Measurements from ENCODE around the gene WNT3. TPM values are rescaled to one million over a fixed set of nuclear protein-coding genes. Genes with fewer than 3 reads are reported as not detected.

The WNT3 gene
- total and polyA plus RNA-seq, 2 donors (not counting 1 experiment from before 2014, with no cell fraction given) = 0.86 to 1.4 TPM

DNA sequence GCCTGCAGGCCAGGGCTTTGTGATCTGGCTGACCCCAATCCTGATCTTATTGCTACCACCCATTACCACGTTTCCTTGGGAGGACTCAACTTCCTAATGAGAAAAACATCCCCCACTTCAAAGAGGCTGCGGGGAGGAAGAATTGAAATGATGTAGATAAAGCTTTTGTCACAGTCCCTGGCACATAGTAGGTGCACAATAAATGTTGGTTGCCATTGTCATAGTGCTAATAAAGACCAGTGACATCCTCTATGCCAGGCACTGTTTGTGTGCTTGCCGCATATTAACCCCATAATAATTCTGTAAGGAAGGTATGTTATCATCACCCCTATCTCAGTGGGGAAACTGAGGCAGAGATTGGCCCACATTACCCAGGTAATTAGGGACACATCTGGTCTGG lies 22.4 kb downstream of the WNT3 start:
- no peak for TF ChIP-seq EZH2 (IDR thresholded peaks at IDR 0.05; ENCODE audit: borderline replicate concordance, insufficient read depth, low read depth, low read length, poor library complexity, severe bottlenecking)
- TF ChIP-seq, protein P1, sequence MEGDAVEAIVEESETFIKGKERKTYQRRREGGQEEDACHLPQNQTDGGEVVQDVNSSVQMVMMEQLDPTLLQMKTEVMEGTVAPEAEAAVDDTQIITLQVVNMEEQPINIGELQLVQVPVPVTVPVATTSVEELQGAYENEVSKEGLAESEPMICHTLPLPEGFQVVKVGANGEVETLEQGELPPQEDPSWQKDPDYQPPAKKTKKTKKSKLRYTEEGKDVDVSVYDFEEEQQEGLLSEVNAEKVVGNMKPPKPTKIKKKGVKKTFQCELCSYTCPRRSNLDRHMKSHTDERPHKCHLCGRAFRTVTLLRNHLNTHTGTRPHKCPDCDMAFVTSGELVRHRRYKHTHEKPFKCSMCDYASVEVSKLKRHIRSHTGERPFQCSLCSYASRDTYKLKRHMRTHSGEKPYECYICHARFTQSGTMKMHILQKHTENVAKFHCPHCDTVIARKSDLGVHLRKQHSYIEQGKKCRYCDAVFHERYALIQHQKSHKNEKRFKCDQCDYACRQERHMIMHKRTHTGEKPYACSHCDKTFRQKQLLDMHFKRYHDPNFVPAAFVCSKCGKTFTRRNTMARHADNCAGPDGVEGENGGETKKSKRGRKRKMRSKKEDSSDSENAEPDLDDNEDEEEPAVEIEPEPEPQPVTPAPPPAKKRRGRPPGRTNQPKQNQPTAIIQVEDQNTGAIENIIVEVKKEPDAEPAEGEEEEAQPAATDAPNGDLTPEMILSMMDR (IDR thresholded peaks at IDR 0.05) = no peak
- ATAC-seq (ENCODE audit: low read depth) = no peak
- Histone ChIP-seq H3K27ac (ENCODE audit: low read length in 2 of 2) (no peak overlapping the region), H4K20me1 (ENCODE audit: control insufficient read depth, insufficient read depth, low read length, poor library complexity, severe bottlenecking) (no peaks in the 10 kb centered on the region), H3K9me3 (ENCODE audit: control extremely low read depth in 1 of 3, control insufficient read depth in 2 of 3, insufficient read depth in 1 of 3, low read length in 2 of 3) (peaks cover 0 to 5% (median 0%) of the 10 kb centered on the region in 3 donors), H3K36me3 (replicated peaks in 1 of 2; ENCODE audit: control extremely low read depth in 1 of 2, control insufficient read depth in 1 of 2, extremely low read depth in 1 of 2, insufficient read depth in 2 of 2, low read length in 1 of 2) (no peaks in the 10 kb centered on the region), H2AFZ (ENCODE audit: insufficient read depth, low read depth, low read length, poor library complexity, severe bottlenecking) (no peak overlapping the region), H3K4me3 (ENCODE audit: control extremely low read depth in 1 of 5, extremely low read depth in 1 of 5, insufficient read depth in 1 of 5, low read depth in 2 of 5, low read length in 4 of 5) (no peak overlapping the region), H3K4me2 (replicated peaks; ENCODE audit: low read depth, low read length, poor library complexity, severe bottlenecking) (no peak overlapping the region), H3K9ac (ENCODE audit: low read length) (no peak overlapping the region), H3K79me2 (ENCODE audit: control insufficient read depth, insufficient read depth, low read length) (no peaks in the 10 kb centered on the region), H3K4me1 (ENCODE audit: control insufficient read depth in 2 of 2, insufficient read depth in 2 of 2, low read length in 2 of 2) (no peaks in the 10 kb centered on the region), H3K27me3 (replicated peaks in 1 of 4; ENCODE audit: control extremely low read depth in 1 of 4, control insufficient read depth in 3 of 4, insufficient read depth in 4 of 4, low read length in 3 of 4) (peaks cover 0 to 12% (median 2%) of the 10 kb centered on the region in 4 experiments)
- ChIA-PET CTCF (no interaction called here), POLR2A (no interaction called here)
- Mint-ChIP-seq H3K9me3 (ENCODE audit: insufficient read depth) (no peaks in the 10 kb centered on the region), H3K27ac (no peak overlapping the region), H3K4me3 (no peak overlapping the region), H3K4me1 (no peaks in the 10 kb centered on the region), H3K27me3 (peaks cover 49% of the 10 kb centered on the region)
- WGBS (ENCODE audit: insufficient coverage) = no CpG with 5 or more reads among the region's 3 CpGs
- intact Hi-C loops (cut with micrococcal nuclease) = no loop called here
- DNase-seq = no peak

DNA sequence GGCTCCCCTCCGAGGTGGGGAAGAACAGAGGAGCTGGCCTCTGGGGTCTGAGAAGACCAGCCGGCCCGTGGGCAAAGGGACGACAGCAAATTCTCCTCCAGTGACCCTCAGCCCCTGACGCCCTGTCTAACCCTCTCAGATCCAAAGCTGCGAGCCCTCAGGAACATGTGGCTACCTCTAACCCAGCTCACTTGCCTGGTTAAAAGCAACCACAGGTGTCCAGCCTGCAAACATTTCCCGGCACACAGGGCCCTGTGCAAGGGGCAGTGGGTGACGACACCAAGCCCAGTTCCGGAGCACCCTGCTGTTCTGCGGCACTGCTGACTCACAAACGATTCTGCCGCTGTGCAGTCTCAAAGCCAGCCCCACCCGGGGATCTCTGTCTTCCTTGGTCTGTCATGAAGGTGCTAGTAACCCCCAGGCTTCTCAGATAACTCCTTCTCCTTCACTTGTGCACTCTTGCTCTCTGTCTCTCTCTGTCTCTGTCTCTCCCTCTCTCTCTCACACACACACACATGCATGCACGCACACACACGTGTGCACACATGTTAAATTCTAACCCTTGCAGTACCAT lies 23.0 kb downstream of the WNT3 start:
- H2AFZ ChIP-seq (ENCODE audit: insufficient read depth, low read depth, low read length, poor library complexity, severe bottlenecking) = no peak overlapping the region
- H3K9ac ChIP-seq (ENCODE audit: low read length) = no peak overlapping the region
- H4K20me1 ChIP-seq (ENCODE audit: control insufficient read depth, insufficient read depth, low read length, poor library complexity, severe bottlenecking) = no peaks in the 10 kb centered on the region
- WGBS (ENCODE audit: insufficient coverage) = 91% methylated on average over 14 of the region's 15 CpGs
- peaks cover 0 to under 1% (median 0%) of the 10 kb centered on the region in 3 donors for H3K9me3 ChIP-seq (ENCODE audit: control extremely low read depth in 1 of 3, control insufficient read depth in 2 of 3, insufficient read depth in 1 of 3, low read length in 2 of 3)
- Mint-ChIP-seq H3K4me3 (no peak overlapping the region), H3K4me1 (no peaks in the 10 kb centered on the region), H3K27me3 (peaks cover 52% of the 10 kb centered on the region), H3K27ac (no peak overlapping the region), H3K9me3 (ENCODE audit: insufficient read depth) (no peaks in the 10 kb centered on the region)
- H3K4me3 ChIP-seq (ENCODE audit: control extremely low read depth in 1 of 5, extremely low read depth in 1 of 5, insufficient read depth in 1 of 5, low read depth in 2 of 5, low read length in 4 of 5) = no peak overlapping the region
- no peaks in the 10 kb centered on the region for H3K4me1 ChIP-seq (ENCODE audit: control insufficient read depth in 2 of 2, insufficient read depth in 2 of 2, low read length in 2 of 2)
- peaks cover 0 to 14% (median 2%) of the 10 kb centered on the region in 4 experiments for H3K27me3 ChIP-seq (replicated peaks in 1 of 4; ENCODE audit: control extremely low read depth in 1 of 4, control insufficient read depth in 3 of 4, insufficient read depth in 4 of 4, low read length in 3 of 4)
- H3K79me2 ChIP-seq (ENCODE audit: control insufficient read depth, insufficient read depth, low read length) = no peaks in the 10 kb centered on the region
- TF ChIP-seq, protein P1 (IDR thresholded peaks at IDR 0.05) = no peak
- no peak for TF ChIP-seq EZH2 (IDR thresholded peaks at IDR 0.05; ENCODE audit: borderline replicate concordance, insufficient read depth, low read depth, low read length, poor library complexity, severe bottlenecking)
- no peaks in the 10 kb centered on the region for H3K36me3 ChIP-seq (replicated peaks in 1 of 2; ENCODE audit: control extremely low read depth in 1 of 2, control insufficient read depth in 1 of 2, extremely low read depth in 1 of 2, insufficient read depth in 2 of 2, low read length in 1 of 2)
- no peak overlapping the region for H3K4me2 ChIP-seq (replicated peaks; ENCODE audit: low read depth, low read length, poor library complexity, severe bottlenecking)
- ChIA-PET CTCF (no interaction called here), POLR2A (no interaction called here)
- no peak for DNase-seq
- intact Hi-C loops (cut with micrococcal nuclease) = no loop called here
- ATAC-seq (ENCODE audit: low read depth) = no peak
- no peak overlapping the region for H3K27ac ChIP-seq (ENCODE audit: low read length in 2 of 2)
